ENCODE data around the gene TNKS1BP1.
"Not testable (repeated sequence)": the region's sequence is repeated elsewhere in the genome, so short reads cannot be mapped to it uniquely, and the experiment has no call there.

TNKS1BP1 gene

DNA sequence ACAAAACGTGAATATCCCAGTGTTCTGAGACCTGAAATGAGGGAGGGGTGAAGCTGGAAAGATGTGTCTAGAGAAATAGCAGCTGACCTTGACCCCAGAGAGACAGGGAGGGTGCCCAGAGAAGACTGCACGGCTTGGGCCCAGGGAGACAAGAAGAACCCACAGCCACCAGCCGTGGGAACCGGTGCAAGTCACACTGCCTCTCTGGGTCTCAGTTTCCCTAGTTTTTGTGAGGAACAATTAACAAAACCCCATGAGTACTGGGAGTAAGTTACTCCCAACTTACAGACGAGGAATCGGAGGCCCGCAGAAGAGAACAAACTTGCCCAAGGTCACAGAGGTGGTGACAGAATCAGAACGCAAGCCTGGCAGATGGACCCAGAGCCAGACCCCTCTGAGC, 19.2 kb downstream of the TNKS1BP1 start:
- H3K4me3 ChIP-seq (ENCODE audit: insufficient read depth, low read depth, low read length): no peak overlapping the region
- no peaks in the 10 kb centered on the region for H3K27me3 ChIP-seq (ENCODE audit: control insufficient read depth, insufficient read depth, low read length, poor library complexity, severe bottlenecking)
- 94 to 95% methylated on average over 8 of the region's 8 CpGs for WGBS, 2 experiments
- H3K9me3 ChIP-seq (ENCODE audit: control insufficient read depth, low read length): no peaks in the 10 kb centered on the region
- H3K4me1 ChIP-seq (ENCODE audit: control insufficient read depth, insufficient read depth, low read length): no peaks in the 10 kb centered on the region
- no peak overlapping the region for H3K27ac ChIP-seq (ENCODE audit: insufficient read depth, low read depth, low read length, poor library complexity, severe bottlenecking)
- peaks cover 61% of the 10 kb centered on the region for H3K36me3 ChIP-seq (ENCODE audit: control insufficient read depth, insufficient read depth, low read length)

DNA sequence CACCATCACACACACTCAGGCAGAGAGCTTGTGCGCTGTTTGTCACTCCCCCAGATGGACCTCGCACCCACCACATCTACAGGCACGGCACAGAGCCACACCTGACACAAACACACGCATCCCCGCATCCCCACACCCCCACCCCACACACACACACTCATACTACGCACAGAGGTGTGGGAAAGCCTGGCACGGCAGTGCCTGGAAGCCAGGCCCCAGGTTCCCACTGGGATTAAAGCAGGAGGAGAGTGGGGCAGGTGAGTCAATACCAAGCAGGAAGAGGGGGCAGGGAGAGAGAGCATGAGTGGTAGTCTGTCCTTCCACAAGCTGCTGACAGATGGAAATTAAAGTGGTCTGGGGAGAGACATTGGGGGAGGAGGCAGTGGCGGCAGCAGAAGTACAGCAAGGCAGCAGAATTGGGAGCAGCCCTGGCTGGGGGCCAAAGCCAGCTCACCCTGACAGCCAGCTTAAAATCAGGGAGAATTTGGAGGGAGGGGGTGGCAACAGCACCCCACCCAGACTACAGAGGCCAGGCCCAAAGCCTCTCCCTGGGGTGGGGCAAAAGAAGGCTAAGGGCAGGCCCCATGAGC, 20.7 kb downstream of the TNKS1BP1 start:
- Histone ChIP-seq H3K9me3 (ENCODE audit: control insufficient read depth, low read length) (no peaks in the 10 kb centered on the region), H3K36me3 (ENCODE audit: control insufficient read depth, insufficient read depth, low read length) (peaks cover 61% of the 10 kb centered on the region), H3K4me1 (ENCODE audit: control insufficient read depth, insufficient read depth, low read length) (no peaks in the 10 kb centered on the region), H3K27me3 (ENCODE audit: control insufficient read depth, insufficient read depth, low read length, poor library complexity, severe bottlenecking) (no peaks in the 10 kb centered on the region), H3K4me3 (ENCODE audit: insufficient read depth, low read depth, low read length) (no peak overlapping the region), H3K27ac (ENCODE audit: insufficient read depth, low read depth, low read length, poor library complexity, severe bottlenecking) (no peak overlapping the region)
- WGBS, 2 experiments: 94 to 96% methylated on average over 8 of the region's 8 CpGs

DNA sequence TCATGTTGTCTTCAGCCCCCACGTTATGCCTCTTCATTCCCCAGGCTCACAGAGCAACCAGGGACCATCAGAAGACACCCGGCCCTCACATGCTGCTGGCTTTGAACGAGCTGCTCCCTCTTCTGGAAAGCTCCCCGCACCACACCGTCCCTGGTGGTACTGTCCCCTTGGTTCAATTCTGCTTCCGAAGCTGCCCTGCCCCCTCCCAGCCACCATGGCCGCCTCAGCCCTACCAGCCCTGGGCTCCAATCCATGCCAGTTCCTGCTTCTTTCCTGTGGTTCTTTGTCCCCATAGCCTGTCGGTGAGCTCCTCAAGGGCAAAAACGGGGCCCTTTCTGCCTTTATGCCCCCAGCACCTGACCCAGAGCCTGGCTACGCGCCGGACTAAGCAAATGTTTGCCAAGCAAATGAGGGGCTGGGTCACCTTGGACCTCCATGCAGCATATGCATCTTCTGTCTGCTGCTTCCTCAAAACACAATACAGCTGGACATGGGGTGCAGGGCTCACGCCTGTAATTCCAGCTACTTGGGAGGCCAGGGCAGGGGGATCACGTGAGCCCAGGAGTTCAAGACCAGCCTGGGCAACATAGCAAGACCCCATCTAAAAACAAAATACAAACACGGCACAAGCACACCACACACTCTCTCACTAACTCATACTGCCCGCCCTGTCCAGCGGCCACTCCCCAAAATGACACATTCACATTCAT, 21.3 kb downstream of the TNKS1BP1 start:
- no peak overlapping the region for H3K27ac ChIP-seq (ENCODE audit: insufficient read depth, low read depth, low read length, poor library complexity, severe bottlenecking)
- peaks cover 63% of the 10 kb centered on the region for H3K36me3 ChIP-seq (ENCODE audit: control insufficient read depth, insufficient read depth, low read length)
- 83 to 87% methylated on average over 17 of the region's 17 CpGs for WGBS, 2 experiments
- H3K4me3 ChIP-seq (ENCODE audit: insufficient read depth, low read depth, low read length): no peak overlapping the region
- H3K9me3 ChIP-seq (ENCODE audit: control insufficient read depth, low read length): no peaks in the 10 kb centered on the region
- H3K27me3 ChIP-seq (ENCODE audit: control insufficient read depth, insufficient read depth, low read length, poor library complexity, severe bottlenecking): no peaks in the 10 kb centered on the region
- H3K4me1 ChIP-seq (ENCODE audit: control insufficient read depth, insufficient read depth, low read length): no peaks in the 10 kb centered on the region

DNA sequence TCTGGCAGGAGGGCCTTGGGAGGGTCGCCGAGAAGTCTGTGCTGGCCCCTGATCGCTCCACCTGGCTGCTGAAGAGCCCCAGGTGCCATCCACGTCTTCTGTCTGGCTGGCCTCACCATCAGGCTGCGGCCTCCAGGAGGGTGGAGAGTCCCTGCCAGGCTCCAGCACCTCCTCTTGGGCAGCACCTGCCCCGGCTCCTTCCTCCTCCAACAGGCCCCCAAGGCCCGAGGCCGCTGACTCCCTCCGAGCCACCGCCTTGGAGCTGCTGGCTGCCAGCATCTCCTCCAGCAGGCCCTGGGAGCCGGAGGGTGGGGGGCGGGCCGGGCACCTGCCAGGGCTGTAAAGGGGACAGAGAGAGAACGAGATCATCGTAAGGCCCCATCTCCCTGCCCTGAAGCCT, 22.3 kb downstream of the TNKS1BP1 start:
- H3K9me3 ChIP-seq (ENCODE audit: control insufficient read depth, low read length): no peaks in the 10 kb centered on the region
- 94% methylated on average over 15 of the region's 15 CpGs for WGBS, 2 experiments
- H3K4me3 ChIP-seq (ENCODE audit: insufficient read depth, low read depth, low read length): no peak overlapping the region
- H3K36me3 ChIP-seq (ENCODE audit: control insufficient read depth, insufficient read depth, low read length): peaks cover 62% of the 10 kb centered on the region
- H3K4me1 ChIP-seq (ENCODE audit: control insufficient read depth, insufficient read depth, low read length): no peaks in the 10 kb centered on the region
- no peaks in the 10 kb centered on the region for H3K27me3 ChIP-seq (ENCODE audit: control insufficient read depth, insufficient read depth, low read length, poor library complexity, severe bottlenecking)
- no peak overlapping the region for H3K27ac ChIP-seq (ENCODE audit: insufficient read depth, low read depth, low read length, poor library complexity, severe bottlenecking)

DNA sequence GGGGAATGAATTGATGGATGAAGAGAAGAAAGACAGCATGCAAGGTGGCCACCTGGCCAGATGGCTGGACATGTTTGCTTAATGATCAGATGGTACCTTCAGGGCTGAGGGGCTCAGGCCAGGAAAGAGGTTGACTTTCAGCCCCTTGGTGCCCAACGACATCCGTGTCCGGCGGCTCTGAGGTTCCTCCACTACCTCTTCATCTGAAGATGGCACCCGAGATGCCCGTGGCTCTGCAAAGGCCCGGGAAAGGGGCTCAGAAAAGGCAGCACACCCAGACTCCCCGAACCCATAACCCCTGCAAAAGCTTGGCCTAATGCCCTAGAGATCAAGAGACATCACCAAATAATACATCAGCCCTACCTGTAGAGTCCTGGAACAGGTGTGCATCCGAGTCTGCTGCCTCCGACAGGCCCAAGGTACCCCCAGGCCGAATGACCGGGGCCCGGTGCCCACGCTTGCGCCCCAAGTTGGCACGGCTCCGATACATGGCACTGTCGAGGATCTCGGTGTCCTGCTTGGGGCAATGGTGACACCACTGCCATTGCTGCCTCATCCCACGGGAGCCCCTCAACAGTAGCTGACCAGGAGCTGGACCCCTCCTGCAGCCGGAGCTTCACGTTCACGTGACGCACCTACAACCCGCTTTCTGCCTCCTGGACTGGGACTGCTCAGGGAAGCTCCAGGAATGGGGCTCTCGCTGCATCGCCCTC, 22.9 kb downstream of the TNKS1BP1 start:
- no peaks in the 10 kb centered on the region for H3K4me1 ChIP-seq (ENCODE audit: control insufficient read depth, insufficient read depth, low read length)
- peaks cover 62% of the 10 kb centered on the region for H3K36me3 ChIP-seq (ENCODE audit: control insufficient read depth, insufficient read depth, low read length)
- no peak overlapping the region for H3K4me3 ChIP-seq (ENCODE audit: insufficient read depth, low read depth, low read length)
- H3K27ac ChIP-seq (ENCODE audit: insufficient read depth, low read depth, low read length, poor library complexity, severe bottlenecking): no peak overlapping the region
- no peaks in the 10 kb centered on the region for H3K9me3 ChIP-seq (ENCODE audit: control insufficient read depth, low read length)
- WGBS, 2 experiments: 95 to 96% methylated on average over 27 of the region's 27 CpGs
- no peaks in the 10 kb centered on the region for H3K27me3 ChIP-seq (ENCODE audit: control insufficient read depth, insufficient read depth, low read length, poor library complexity, severe bottlenecking)

DNA sequence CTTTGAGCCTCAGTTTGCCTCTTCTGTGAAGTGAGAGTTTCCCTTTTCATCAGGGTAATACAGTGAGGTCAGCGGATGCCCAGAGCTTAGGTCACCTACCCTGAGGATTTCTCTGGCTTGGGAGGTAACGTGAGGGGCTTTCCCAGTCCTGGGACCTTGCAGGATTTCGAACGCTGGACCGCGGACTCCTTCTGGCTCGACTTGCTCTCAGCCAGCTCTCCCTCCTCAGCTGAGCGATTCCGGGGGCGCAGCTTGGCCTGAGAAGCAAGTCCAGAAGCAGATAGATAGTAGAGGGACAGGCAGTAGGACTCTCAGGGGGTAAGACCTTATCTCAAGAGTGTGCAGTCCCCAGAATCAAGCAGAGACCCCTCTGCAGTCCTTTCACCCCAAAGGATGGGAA, 24.0 kb downstream of the TNKS1BP1 start:
- no peaks in the 10 kb centered on the region for H3K27me3 ChIP-seq (ENCODE audit: control insufficient read depth, insufficient read depth, low read length, poor library complexity, severe bottlenecking)
- H3K36me3 ChIP-seq (ENCODE audit: control insufficient read depth, insufficient read depth, low read length): peaks cover 62% of the 10 kb centered on the region
- WGBS, 2 experiments: 98% methylated on average over 10 of the region's 10 CpGs
- H3K4me3 ChIP-seq (ENCODE audit: insufficient read depth, low read depth, low read length): no peak overlapping the region
- H3K9me3 ChIP-seq (ENCODE audit: control insufficient read depth, low read length): no peaks in the 10 kb centered on the region
- no peaks in the 10 kb centered on the region for H3K4me1 ChIP-seq (ENCODE audit: control insufficient read depth, insufficient read depth, low read length)
- H3K27ac ChIP-seq (ENCODE audit: insufficient read depth, low read depth, low read length, poor library complexity, severe bottlenecking): no peak overlapping the region

DNA sequence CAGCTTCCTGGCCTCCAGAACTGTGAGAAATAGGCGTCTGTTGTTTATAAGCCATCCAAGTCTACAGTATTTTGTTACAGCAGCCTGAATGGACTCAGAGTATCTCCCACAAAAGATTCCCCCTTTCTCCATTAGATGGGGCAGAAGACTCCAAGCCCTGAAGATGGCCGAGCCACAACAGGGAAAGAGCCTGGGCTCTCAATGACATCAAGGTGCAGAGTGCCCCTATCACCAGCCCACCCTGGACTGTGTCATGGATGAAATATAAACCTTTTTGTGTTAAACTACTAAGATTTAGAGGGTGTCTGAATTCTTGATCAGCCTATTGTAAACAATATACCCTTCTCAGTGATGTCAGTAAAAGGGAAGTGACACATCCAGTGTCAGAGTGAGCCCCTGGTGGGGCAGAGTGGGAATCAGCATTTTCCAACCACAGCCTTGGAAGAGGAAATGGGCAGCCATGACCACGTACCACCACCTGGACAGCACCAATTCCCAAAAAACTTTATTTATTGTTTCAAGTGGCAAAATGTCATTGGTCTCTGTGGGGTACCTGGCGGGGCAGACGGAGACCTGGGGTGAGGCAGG, 25.5 kb downstream of the TNKS1BP1 start:
- no peak overlapping the region for H3K4me3 ChIP-seq (ENCODE audit: insufficient read depth, low read depth, low read length)
- WGBS, 2 experiments: 99 to 100% methylated on average over 3 to 5 of the region's 5 CpGs
- no peaks in the 10 kb centered on the region for H3K9me3 ChIP-seq (ENCODE audit: control insufficient read depth, low read length)
- H3K27ac ChIP-seq (ENCODE audit: insufficient read depth, low read depth, low read length, poor library complexity, severe bottlenecking): no peak overlapping the region
- peaks cover 53% of the 10 kb centered on the region for H3K36me3 ChIP-seq (ENCODE audit: control insufficient read depth, insufficient read depth, low read length)
- peaks cover 5% of the 10 kb centered on the region for H3K4me1 ChIP-seq (ENCODE audit: control insufficient read depth, insufficient read depth, low read length)
- H3K27me3 ChIP-seq (ENCODE audit: control insufficient read depth, insufficient read depth, low read length, poor library complexity, severe bottlenecking): no peaks in the 10 kb centered on the region

DNA sequence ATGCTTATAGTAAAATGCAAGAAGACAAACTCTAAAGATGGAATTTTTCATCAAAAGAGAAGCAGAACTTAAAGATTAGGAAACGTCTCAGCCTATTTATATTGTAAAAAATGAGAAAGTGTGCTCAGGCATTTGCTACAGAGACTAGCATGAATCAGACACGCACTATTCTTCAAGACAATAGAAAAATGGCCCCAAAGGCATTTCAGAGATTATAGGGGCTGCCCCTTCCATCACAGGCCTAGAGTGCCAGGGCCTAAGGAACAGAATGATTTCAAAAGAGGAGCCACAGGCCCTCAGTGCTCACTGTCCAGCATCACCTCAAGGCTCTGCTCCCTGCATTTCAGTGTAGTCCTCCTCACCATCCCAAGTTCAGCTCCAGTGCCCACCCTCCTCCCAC, 27.5 kb downstream of the TNKS1BP1 start:
- Histone ChIP-seq H3K27me3 (ENCODE audit: control insufficient read depth, insufficient read depth, low read length, poor library complexity, severe bottlenecking) (no peaks in the 10 kb centered on the region), H3K9me3 (ENCODE audit: control insufficient read depth, low read length) (no peaks in the 10 kb centered on the region), H3K36me3 (ENCODE audit: control insufficient read depth, insufficient read depth, low read length) (peaks cover 39% of the 10 kb centered on the region), H3K27ac (ENCODE audit: insufficient read depth, low read depth, low read length, poor library complexity, severe bottlenecking) (no peak overlapping the region), H3K4me3 (ENCODE audit: insufficient read depth, low read depth, low read length) (no peak overlapping the region), H3K4me1 (ENCODE audit: control insufficient read depth, insufficient read depth, low read length) (peaks cover 5% of the 10 kb centered on the region)
- whole genome bisulfite sequencing, 2 experiments: 93 to 100% methylated on average over 2 of the region's 2 CpGs

DNA sequence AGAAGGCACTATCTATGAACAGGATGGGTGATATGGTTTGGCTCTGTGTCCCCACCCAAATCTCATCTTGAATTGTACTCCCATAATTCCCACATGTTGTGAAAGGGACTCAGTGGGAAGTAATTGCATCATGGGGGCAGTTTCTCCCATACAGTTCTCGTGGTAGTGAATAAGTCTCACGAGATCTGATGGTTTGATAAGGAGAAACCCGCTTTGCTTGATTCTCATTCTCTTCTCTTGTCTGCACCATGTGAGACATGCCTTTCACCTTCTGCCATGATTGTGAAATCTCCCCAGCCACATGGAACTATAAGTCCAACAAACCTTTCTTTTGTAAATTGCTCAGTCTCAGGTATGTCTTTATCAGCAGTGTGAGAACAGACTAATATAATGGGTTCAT, 28.5 kb downstream of the TNKS1BP1 start:
- peaks cover 29% of the 10 kb centered on the region for H3K36me3 ChIP-seq (ENCODE audit: control insufficient read depth, insufficient read depth, low read length)
- 93 to 98% methylated on average over 3 of the region's 3 CpGs for WGBS, 2 experiments
- H3K4me3 ChIP-seq (ENCODE audit: insufficient read depth, low read depth, low read length); H3K27me3 ChIP-seq (ENCODE audit: control insufficient read depth, insufficient read depth, low read length, poor library complexity, severe bottlenecking); H3K27ac ChIP-seq (ENCODE audit: insufficient read depth, low read depth, low read length, poor library complexity, severe bottlenecking); H3K4me1 ChIP-seq (ENCODE audit: control insufficient read depth, insufficient read depth, low read length); H3K9me3 ChIP-seq (ENCODE audit: control insufficient read depth, low read length): not testable (repeated sequence)

Data from ectodermal cell (in vitro differentiated cells).